Left lung (tissue), 10 donors: Measurements from ENCODE around the gene NOP10. TPM values are rescaled to one million over a fixed set of nuclear protein-coding genes. Genes with fewer than 3 reads are reported as not detected.
"Not testable (repeated sequence)": the region's sequence is repeated elsewhere in the genome, so short reads cannot be mapped to it uniquely, and the experiment has no call there.

Experiments used
- ATAC-seq: fragments of 200-7000 bp; cut with Tn5 transposase; one replicate; pipeline ENCODE4 v1.9.1; 2020; ENCODE audit warnings: moderate library complexity
- DNase-seq, 4 donors: peaks; one replicate each; pipeline ENCODE4 v3.0.0-alpha.2; 2013 to 2020
- H3K27ac ChIP-seq, 2 donors: fragments of 200-600 bp; sonication (generic) in 1 of 2; one replicate each; pipeline versions ENCODE4 v1.5.0 to v1.8.0; 2020 to 2021
- H3K27me3 ChIP-seq, 2 donors: fragments of 200-600 bp; sonication (generic) in 1 of 2; one replicate each; pipeline versions ENCODE4 v1.5.0 to v1.8.0; 2020 to 2021
- H3K36me3 ChIP-seq, 2 donors: fragments of 200-600 bp; sonication (generic) in 1 of 2; one replicate each; pipeline versions ENCODE4 v1.5.0 to v1.8.0; 2020 to 2021
- H3K4me1 ChIP-seq, 2 donors: fragments of 200-600 bp; one replicate each; pipeline ENCODE4 v1.8.0; 2021
- H3K4me3 ChIP-seq, 2 donors: fragments of 200-600 bp; sonication (generic) in 1 of 2; one replicate each; pipeline versions ENCODE4 v1.5.0 to v1.8.0; 2020 to 2021; ENCODE audit warnings: mild to moderate bottlenecking in 1 of 2
- H3K9me3 ChIP-seq, 2 donors: fragments of 200-600 bp; sonication (generic) in 1 of 2; one replicate each; pipeline versions ENCODE4 v1.5.0 to v1.8.0; 2020 to 2021
- CTCF ChIP-seq, 2 donors: fragments of 200-600 bp; sonication (generic) in 1 of 2; IDR thresholded peaks; one replicate each; pipeline versions ENCODE4 v1.5.0 to v1.8.0; 2021; ENCODE audit warnings: antibody characterized with exemption in 2 of 2
- intact Hi-C, 2 donors: fragments of 100-400 bp; cut with DNase I; formaldehyde crosslinking; loops; one replicate each; pipeline versions ENCODE4 v1.11.2 to v1.14.2; 2022
- polyA plus RNA-seq, 6 donors: library from polyadenylated mRNA; unstranded; fragments of 120-200 nt; gene quantifications; one replicate each; pipeline ENCODE4 v1.2.1, GENCODE V29; 2013; ENCODE audit not compliant: insufficient read length in 6 of 6
- total RNA-seq, 2 donors: library from RNA; stranded (reverse); fragmentation: NEBNext Ultra II Directional; extraction: Animal tissue kit (Norgen Biotek cat#: 25700); gene quantifications; one replicate each; pipeline ENCODE4 v1.2.1, GENCODE V29; 2021
- donor health status: DM: no; HTN: yes; CAD: no.
- donor health status: DM: no; HTN: no; CAD: no.

Gene NOP10
- total and polyA plus RNA-seq, 8 donors, result 99.8 to 188 (median 110) TPM

GRCh38 chr15:34349769-34350168 is 6.8 kb upstream of the NOP10 start:
- no peak for DNase-seq
- H3K4me1 ChIP-seq, result no peaks in the 10 kb centered on the region
- no peaks in the 10 kb centered on the region for H3K36me3 ChIP-seq
- intact Hi-C loops, result no loop called here
- no peaks in the 10 kb centered on the region for H3K27me3 ChIP-seq
- no peak for TF ChIP-seq CTCF (IDR thresholded peaks at IDR 0.05)
- no peaks in the 10 kb centered on the region for H3K9me3 ChIP-seq
- no peak for ATAC-seq
- no peak overlapping the region for H3K27ac ChIP-seq
- H3K4me3 ChIP-seq, result no peak overlapping the region

- Histone ChIP-seq H3K27me3 (no peaks in the 10 kb centered on the region), H3K36me3 (no peaks in the 10 kb centered on the region), H3K27ac (no peak overlapping the region), H3K9me3 (no peaks in the 10 kb centered on the region), H3K4me3 (no peak overlapping the region), H3K4me1 (no peaks in the 10 kb centered on the region)
- ATAC-seq, result no peak
- intact Hi-C loops, result no loop called here
- TF ChIP-seq CTCF (IDR thresholded peaks at IDR 0.05), result no peak
- DNase-seq, result no peak
Observed at GRCh38 chr15:34348735-34349300, 5.9 kb upstream of the NOP10 start.

GRCh38 chr15:34347951-34348638 is 5.2 kb upstream of the NOP10 start:
- intact Hi-C loops, result no loop called here
- H3K27me3 ChIP-seq, result no peaks in the 10 kb centered on the region

GRCh38 chr15:34342213-34342736 is 661 bp downstream of the NOP10 start:
- intact Hi-C loops, ATAC-seq, DNase-seq, H3K9me3 ChIP-seq, H3K27me3 ChIP-seq: not testable (repeated sequence)
- Histone ChIP-seq H3K36me3 (peaks cover 0 to 35% of the 10 kb centered on the region in 2 donors), H3K27ac (peak overlapping the region; percentile 88 to 94), H3K4me1 (peaks cover 5 to 41% of the 10 kb centered on the region in 2 donors), H3K4me3 (peak overlapping the region; percentile 60 to 66)

More at GRCh38 chr15:34347951-34348638, 5.2 kb upstream of the NOP10 start:
- ATAC-seq, result no peak
- no peaks in the 10 kb centered on the region for H3K9me3 ChIP-seq
- DNase-seq, result no peak
- no peak overlapping the region for H3K4me3 ChIP-seq
- TF ChIP-seq CTCF (IDR thresholded peaks at IDR 0.05), result no peak
- no peaks in the 10 kb centered on the region for H3K36me3 ChIP-seq
- no peaks in the 10 kb centered on the region for H3K4me1 ChIP-seq
- H3K27ac ChIP-seq, result no peak overlapping the region

GRCh38 chr15:34341381-34342212 is 1.3 kb downstream of the NOP10 start:
- ATAC-seq, result no peak
- peak overlapping the region in 1 of 2 donors; percentile 88 for H3K27ac ChIP-seq

More at GRCh38 chr15:34341381-34342212, 1.3 kb downstream of the NOP10 start:
- H3K4me1 ChIP-seq, result peaks cover 5 to 46% of the 10 kb centered on the region in 2 donors
- intact Hi-C loops, result no loop called here
- H3K9me3 ChIP-seq, result no peaks in the 10 kb centered on the region
- no peaks in the 10 kb centered on the region for H3K27me3 ChIP-seq
- peak overlapping the region; percentile 60 to 66 for H3K4me3 ChIP-seq
- no peak for DNase-seq
- H3K36me3 ChIP-seq, result peaks cover 0 to 35% of the 10 kb centered on the region in 2 donors
- TF ChIP-seq CTCF (IDR thresholded peaks at IDR 0.05), result no peak
